H1 (cell line): ENCODE data around the gene DLG1. TPM values are rescaled to one million over a fixed set of nuclear protein-coding genes. Genes with fewer than 3 reads are reported as not detected.

Source experiments
- CTCF ChIA-PET: fragments of 300-600 bp; sonication (Branson Sonifier 250); formaldehyde crosslinking; loops from one replicate; lab custom pipeline; 2021; ENCODE audit not compliant: partially characterized antibody; lab: Charles Lee
- POLR2A ChIA-PET: fragments of 300-600 bp; sonication (Branson Sonifier 250); formaldehyde crosslinking; loops from one replicate; lab custom pipeline; 2021; ENCODE audit warnings: inconsistent platforms; ENCODE audit not compliant: partially characterized antibody; lab: Charles Lee
- DNase-seq, 2 experiments: peaks; one replicate each; pipeline versions ENCODE4 v3.0.0 to v3.0.0-alpha.2; 2010 to 2022; ENCODE audit warnings: low spot score in 2 of 2, low read depth in 1 of 2, mixed read lengths in 1 of 2
- FAIRE-seq: peaks from 2 replicates; lab custom pipeline; 2011; peaks lifted over from hg19 to GRCh38; lab: Jason Lieb, UNC
- H2AFZ ChIP-seq: 2 replicates; pipeline ENCODE4 v1.8.1; 2012; ENCODE audit warnings: low read length, inconsistent platforms
- H2AK5ac ChIP-seq: 2 replicates; pipeline ENCODE4 v1.6.1; 2013; ENCODE audit warnings: low read depth, low read length
- H2BK120ac ChIP-seq: replicated peaks from 2 replicates; pipeline ENCODE3; 2013; ENCODE audit warnings: low read depth, low read length, inconsistent platforms
- H2BK12ac ChIP-seq: 2 replicates; pipeline ENCODE4 v1.6.1; 2013; ENCODE audit warnings: low read depth, low read length
- H2BK15ac ChIP-seq: 2 replicates; pipeline ENCODE4 v1.6.1; 2013; ENCODE audit warnings: low read length
- H2BK20ac ChIP-seq: 2 replicates; pipeline ENCODE4 v1.6.1; 2013; ENCODE audit warnings: low read length
- H2BK5ac ChIP-seq: 2 replicates; pipeline ENCODE4 v1.6.1; 2013; ENCODE audit warnings: low read depth, low read length
- H3K14ac ChIP-seq: 2 replicates; pipeline ENCODE4 v1.6.1; 2013; ENCODE audit warnings: inconsistent platforms; ENCODE audit not compliant: insufficient read length
- H3K18ac ChIP-seq: 2 replicates; pipeline ENCODE4 v1.6.1; 2013; ENCODE audit warnings: low read length; ENCODE audit errors: extremely low read depth
- H3K23ac ChIP-seq: 2 replicates; pipeline ENCODE4 v1.6.1; 2013; ENCODE audit warnings: inconsistent platforms; ENCODE audit not compliant: insufficient read length
- H3K23me2 ChIP-seq: 2 replicates; pipeline ENCODE4 v1.6.1; 2013; ENCODE audit warnings: low read depth, low read length
- H3K27ac ChIP-seq: 2 replicates; pipeline ENCODE4 v1.6.1; 2011; ENCODE audit warnings: low read depth, low read length, inconsistent platforms
- H3K27me3 ChIP-seq, 4 experiments: replicated peaks in 1 of 4; 1 replicate in 1 of 4; 2 replicates in 3 of 4; pipeline versions ENCODE4 v1.6.1 to v1.8.1; 2011 to 2013; ENCODE audit warnings: low read length in 3 of 4, mild to moderate bottlenecking in 3 of 4, inconsistent platforms in 2 of 4, mixed read lengths in 2 of 4, moderate library complexity in 1 of 4; ENCODE audit not compliant: control insufficient read depth in 3 of 4, insufficient read depth in 3 of 4; ENCODE audit errors: extremely low read depth in 1 of 4
- H3K36me3 ChIP-seq, 4 experiments: 2 replicates each; pipeline versions ENCODE4 v1.6.1 to v1.8.1; 2011 to 2013; ENCODE audit warnings: mild to moderate bottlenecking in 4 of 4, low read length in 3 of 4, moderate library complexity in 2 of 4, control low read depth in 1 of 4, inconsistent platforms in 1 of 4; ENCODE audit not compliant: insufficient read depth in 4 of 4, control insufficient read depth in 2 of 4
- H3K4ac ChIP-seq: replicated peaks from 2 replicates; pipeline ENCODE3; 2013; ENCODE audit warnings: low read length, low read depth, mixed read lengths, inconsistent platforms; ENCODE audit not compliant: insufficient read length
- H3K4me1 ChIP-seq, 4 experiments: replicated peaks in 1 of 4; 1 replicate in 1 of 4; 2 replicates in 3 of 4; pipeline versions ENCODE4 v1.6.1 to v1.8.1; 2011 to 2013; ENCODE audit warnings: low read length in 3 of 4, inconsistent platforms in 2 of 4, mixed read lengths in 1 of 4; ENCODE audit not compliant: insufficient read depth in 4 of 4, control insufficient read depth in 3 of 4
- H3K4me2 ChIP-seq, 2 experiments: 2 replicates each; pipeline versions ENCODE4 v1.6.1 to v1.8.1; 2011 to 2013; ENCODE audit warnings: low read depth in 2 of 2, low read length in 2 of 2, control low read depth in 1 of 2, inconsistent platforms in 1 of 2, mild to moderate bottlenecking in 1 of 2; ENCODE audit not compliant: insufficient read depth in 1 of 2
- H3K4me3 ChIP-seq, 4 experiments: fragments of 200-600, 300-600 bp in 1 of 4; sonication (generic), shearing (Covaris generic), sonication (Bioruptor Twin) in 1 of 4; 2 replicates each; pipeline versions ENCODE4 v1.5.1 to v1.8.1; 2011 to 2016; ENCODE audit warnings: low read length in 4 of 4, low read depth in 3 of 4, control low read depth in 2 of 4, inconsistent platforms in 2 of 4, mild to moderate bottlenecking in 2 of 4, mixed read lengths in 1 of 4, moderate library complexity in 1 of 4; ENCODE audit not compliant: insufficient read depth in 2 of 4; ENCODE audit errors: extremely low read depth in 1 of 4
- H3K56ac ChIP-seq: replicated peaks from 2 replicates; pipeline ENCODE3; 2013; ENCODE audit warnings: low read depth, mild to moderate bottlenecking, mixed read lengths, low read length, inconsistent platforms; ENCODE audit not compliant: insufficient read length
- H3K79me1 ChIP-seq: 2 replicates; pipeline ENCODE4 v1.6.1; 2013; ENCODE audit warnings: low read depth, low read length, control low read depth
- H3K79me2 ChIP-seq, 2 experiments: 2 replicates each; pipeline versions ENCODE4 v1.6.1 to v1.8.1; 2012 to 2013; ENCODE audit warnings: low read length in 2 of 2, mild to moderate bottlenecking in 2 of 2, inconsistent platforms in 1 of 2; ENCODE audit not compliant: insufficient read depth in 2 of 2, control insufficient read depth in 1 of 2
- H3K9ac ChIP-seq, 4 experiments: replicated peaks in 1 of 4; 1 replicate in 1 of 4; 2 replicates in 3 of 4; pipeline versions ENCODE4 v1.6.1 to v1.8.1; 2011 to 2013; ENCODE audit warnings: low read depth in 3 of 4, low read length in 3 of 4, control low read depth in 2 of 4, mild to moderate bottlenecking in 2 of 4, moderate library complexity in 2 of 4, inconsistent platforms in 1 of 4; ENCODE audit errors: extremely low read depth in 1 of 4
- H3K9me3 ChIP-seq, 2 experiments: 2 replicates each; pipeline versions ENCODE4 v1.6.1 to v1.8.1; 2012 to 2013; ENCODE audit warnings: mild to moderate bottlenecking in 2 of 2, moderate library complexity in 2 of 2, control low read depth in 1 of 2, inconsistent platforms in 1 of 2, low read depth in 1 of 2, low read length in 1 of 2, mixed read lengths in 1 of 2; ENCODE audit not compliant: insufficient read depth in 2 of 2
- H4K20me1 ChIP-seq, 2 experiments: replicated peaks in 1 of 2; 2 replicates each; pipeline versions ENCODE3 to v1.8.1; 2011 to 2013; ENCODE audit warnings: inconsistent platforms in 2 of 2, low read length in 2 of 2, mild to moderate bottlenecking in 1 of 2; ENCODE audit not compliant: insufficient read depth in 2 of 2, control insufficient read depth in 1 of 2
- H4K5ac ChIP-seq: 2 replicates; pipeline ENCODE4 v1.6.1; 2013; ENCODE audit warnings: low read length, low read depth, mixed read lengths, inconsistent platforms; ENCODE audit not compliant: insufficient read length
- H4K8ac ChIP-seq: 2 replicates; pipeline ENCODE4 v1.8.0; 2013; ENCODE audit warnings: mild to moderate bottlenecking, moderate library complexity, low read length, inconsistent platforms; ENCODE audit not compliant: insufficient read depth; ENCODE audit errors: extremely low read depth
- H4K91ac ChIP-seq: replicated peaks from 2 replicates; pipeline ENCODE3; 2013; ENCODE audit warnings: low read length, mixed read lengths, inconsistent platforms; ENCODE audit not compliant: insufficient read length
- ATF3 ChIP-seq: IDR thresholded peaks from 2 replicates; pipeline ENCODE4 v1.6.1; 2011; ENCODE audit warnings: low read depth, mild to moderate bottlenecking, low read length; ENCODE audit not compliant: insufficient read depth
- CREB1 ChIP-seq: IDR thresholded peaks from 2 replicates; pipeline ENCODE4 v1.6.1; 2012; ENCODE audit warnings: inconsistent platforms
- CTCF ChIP-seq, 3 experiments: IDR thresholded peaks; 1 replicate in 2 of 3; 2 replicates in 1 of 3; pipeline versions ENCODE4 v1.5.1 to v1.6.1; 2011; ENCODE audit warnings: low read length in 3 of 3, mild to moderate bottlenecking in 3 of 3, inconsistent platforms in 2 of 3, low read depth in 1 of 3, moderate library complexity in 1 of 3; ENCODE audit not compliant: insufficient read depth in 1 of 3; ENCODE audit errors: control extremely low read depth in 1 of 3
- NANOG ChIP-seq: IDR thresholded peaks from 2 replicates; pipeline ENCODE4 v1.6.1; 2011; ENCODE audit warnings: low read length, low read depth, mild to moderate bottlenecking, inconsistent platforms; ENCODE audit not compliant: insufficient read depth, poor library complexity, severe bottlenecking
- TAF7 ChIP-seq: optimal IDR thresholded peaks from 2 replicates; pipeline ENCODE3; 2011; ENCODE audit warnings: low read depth, mild to moderate bottlenecking, inconsistent platforms, low read length, moderate library complexity, borderline replicate concordance
- WGBS, 2 experiments: shearing (Covaris generic) in 1 of 2; methylation state at CpG; one replicate each; pipeline versions ENCODE4 v1.1.6 to v1.1.7; 2013 to 2015; ENCODE audit warnings: low lambda C conversion rate in 2 of 2, mixed read lengths in 2 of 2, inconsistent platforms in 1 of 2, low coverage in 1 of 2, missing lambda C conversion rate in 1 of 2; ENCODE audit not compliant: insufficient replicate concordance in 2 of 2, insufficient coverage in 1 of 2, insufficient read length in 1 of 2; ENCODE audit errors: extremely low coverage in 1 of 2, missing lambda C conversion rate in 1 of 2; 5-methylcytosine and 5-hydroxymethylcytosine counted together
- polyA plus RNA-seq, 7 experiments: library from polyadenylated mRNA; depleted of rRNA in 3 of 7; stranded (reverse) in 5 of 7; unstranded in 2 of 7; fragments of >200 nt in 5 of 7; fragments of 200-250 nt in 2 of 7; gene quantifications; 1 replicate in 5 of 7; 2 replicates in 1 of 7; 4 replicates in 1 of 7; pipeline versions ENCODE4 v1.2.1 to v1.2.3, GENCODE V29; 2011 to 2013; ENCODE audit warnings: missing spikeins in 2 of 7, mixed read lengths in 2 of 7
- total RNA-seq: library from RNA; stranded (reverse); fragmentation: NEBNext Ultra II Directional; extraction: Animal tissue kit (Norgen Biotek cat#: 25700); gene quantifications from 2 replicates; pipeline ENCODE4 v1.2.1, GENCODE V29; 2021

Gene DLG1
- total and polyA plus RNA-seq, 2 of the 8 experiments (the other 6 are each of a cell fraction or from before 2014, with no cell fraction given), result 13.4 to 78.8 TPM

GRCh38 chr3:197040658-197041057 lies 257.8 kb downstream of the DLG1 start:
- no peak overlapping the region for H3K23ac ChIP-seq
- ChIA-PET CTCF (interaction anchor here (0.6 to 1.6 kb wide), 4 partner anchors 10 to 512 kb away, joined by 3 to 6 read pairs (median 3); no protein-coding TSS in a partner anchor), POLR2A (interaction anchor here (0.9 kb wide), 1 partner anchor 12 kb away, joined by 3 read pairs; no protein-coding TSS in a partner anchor)
- H2BK5ac ChIP-seq, result no peak overlapping the region
- no peak overlapping the region for H3K4ac ChIP-seq
- no peaks in the 10 kb centered on the region for H3K4me1 ChIP-seq
- no peak overlapping the region for H2BK15ac ChIP-seq
- no peak overlapping the region for H2AK5ac ChIP-seq
- peaks cover 0 to 9% (median 3%) of the 10 kb centered on the region in 4 experiments; a peak in 4 of 8 replicates for H3K36me3 ChIP-seq
- no peak overlapping the region for H2BK120ac ChIP-seq
- no peak overlapping the region for H4K8ac ChIP-seq
- H2BK12ac ChIP-seq, result no peak overlapping the region
- H2AFZ ChIP-seq, result no peak overlapping the region
- no peak overlapping the region for H3K9ac ChIP-seq
- H3K14ac ChIP-seq, result no peak overlapping the region
- H4K5ac ChIP-seq, result no peak overlapping the region
- no peaks in the 10 kb centered on the region for H3K79me1 ChIP-seq
- no peaks in the 10 kb centered on the region for H3K9me3 ChIP-seq
- no peak for FAIRE-seq
- H2BK20ac ChIP-seq, result no peak overlapping the region
- no peak overlapping the region for H3K56ac ChIP-seq
- H3K27ac ChIP-seq, result no peak overlapping the region
- H3K79me2 ChIP-seq, result no peaks in the 10 kb centered on the region
- no peak for DNase-seq
- no peak overlapping the region for H3K4me3 ChIP-seq
- no peak overlapping the region for H3K4me2 ChIP-seq
- TF ChIP-seq NANOG, result no peak
- no peak for TF ChIP-seq CTCF (IDR thresholded peaks at IDR 0.05; ENCODE audit: control extremely low read depth in 1 of 3, insufficient read depth in 1 of 3, low read depth in 1 of 3, low read length in 3 of 3)
- no peak for TF ChIP-seq CREB1
- TF ChIP-seq ATF3, result no peak
- TF ChIP-seq TAF7, result no peak
- no peaks in the 10 kb centered on the region for H4K20me1 ChIP-seq
- H3K18ac ChIP-seq, result no peak overlapping the region
- no peaks in the 10 kb centered on the region for H3K23me2 ChIP-seq
- no peaks in the 10 kb centered on the region for H3K27me3 ChIP-seq
- H4K91ac ChIP-seq, result no peak overlapping the region
- 77% methylated on average over 4 of the region's 4 CpGs; no CpG with 5 or more reads in 1 of the 2 experiments for WGBS, 2 experiments
